Right kidney (tissue), 9 donors: Measurements from ENCODE around the gene SQOR.

Source experiments
- DNase-seq: peaks from one replicate; pipeline ENCODE4 v3.0.0-alpha.2; 2016
- long read RNA-seq, 8 donors: transcript quantifications; one replicate each; lab custom pipeline, GENCODE V29; 2026

The SQOR gene
- long read RNA-seq, donor 1, transcript SQOR-201 (10 exons, 2,003 nt) = major isoform, 5 of 18 reads
- long read RNA-seq, donor 1, partial matches to known transcripts = 13 of 18 reads
- long read RNA-seq, donor 1, other reads (novel, unspliced or antisense) = 0 of 18 reads
- long read RNA-seq, donor 2, partial matches to known transcripts = 0 of 1 reads
- long read RNA-seq, donor 2, other reads (novel, unspliced or antisense) = 0 of 1 reads
- long read RNA-seq, donor 3, transcript SQOR-201 (10 exons, 2,003 nt) = major isoform, 5 of 5 reads
- long read RNA-seq, donor 3, partial matches to known transcripts = 0 of 5 reads
- long read RNA-seq, donor 3, other reads (novel, unspliced or antisense) = 0 of 5 reads
- long read RNA-seq, donor 4, partial matches to known transcripts = 6 of 11 reads
- long read RNA-seq, donor 4, other reads (novel, unspliced or antisense) = 0 of 11 reads
- long read RNA-seq, donor 5, transcript SQOR-201 (10 exons, 2,003 nt) = major isoform, 10 of 10 reads
- long read RNA-seq, donor 5, partial matches to known transcripts = 0 of 10 reads
- long read RNA-seq, donor 5, other reads (novel, unspliced or antisense) = 0 of 10 reads
- long read RNA-seq, donor 6, partial matches to known transcripts = 9 of 13 reads
- long read RNA-seq, donor 6, other reads (novel, unspliced or antisense) = 0 of 13 reads
- long read RNA-seq, donor 7 = 0 reads
- long read RNA-seq, donor 8, transcript SQOR-201 (10 exons, 2,003 nt) = major isoform, 10 of 17 reads
- long read RNA-seq, donor 8, partial matches to known transcripts = 7 of 17 reads
- long read RNA-seq, donor 8, other reads (novel, unspliced or antisense) = 0 of 17 reads

DNA sequence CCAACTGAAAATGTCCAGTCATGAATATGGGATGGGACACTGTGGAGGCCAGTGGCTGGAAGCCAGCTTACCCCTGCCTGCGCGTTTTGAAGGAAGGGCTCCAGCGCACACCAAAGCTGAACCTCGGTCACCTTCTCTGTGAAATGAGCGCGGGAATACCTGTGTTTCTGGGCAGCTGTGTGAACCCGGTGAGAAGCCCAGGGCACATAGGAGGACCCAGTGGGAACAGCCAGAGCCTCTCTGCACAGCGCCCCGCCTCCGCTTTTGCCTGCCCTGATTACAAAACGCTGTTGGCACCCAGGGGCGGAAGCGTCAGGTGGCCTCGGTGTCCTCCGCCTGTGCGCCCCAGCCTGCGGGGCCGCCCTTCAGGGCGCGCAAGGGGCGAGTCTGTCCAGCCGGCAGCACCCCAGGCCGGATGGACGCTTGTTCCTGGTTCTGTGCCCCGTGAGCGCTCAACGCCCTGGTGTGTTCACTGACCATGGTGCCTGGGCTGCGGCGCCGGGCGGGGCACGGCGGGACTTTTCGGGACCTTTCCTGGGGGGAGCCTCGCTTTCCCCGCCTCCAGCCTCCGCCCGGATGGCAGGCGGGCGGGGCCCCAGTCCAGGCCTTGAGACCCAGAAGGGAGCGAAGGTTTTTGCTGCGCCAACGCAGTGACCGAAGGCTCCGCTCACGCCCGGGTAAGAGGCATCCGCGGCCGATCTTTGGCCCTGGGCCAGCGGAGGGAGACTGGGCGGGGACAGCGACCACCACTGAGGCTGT lies at the start of gene SQOR:
SQOR (plus strand) TSS at position 598 of the 759 bp plus-strand sequence. CDS start 23,895 bp downstream, outside the sequence.
- peak; percentile 89 for DNase-seq

DNA sequence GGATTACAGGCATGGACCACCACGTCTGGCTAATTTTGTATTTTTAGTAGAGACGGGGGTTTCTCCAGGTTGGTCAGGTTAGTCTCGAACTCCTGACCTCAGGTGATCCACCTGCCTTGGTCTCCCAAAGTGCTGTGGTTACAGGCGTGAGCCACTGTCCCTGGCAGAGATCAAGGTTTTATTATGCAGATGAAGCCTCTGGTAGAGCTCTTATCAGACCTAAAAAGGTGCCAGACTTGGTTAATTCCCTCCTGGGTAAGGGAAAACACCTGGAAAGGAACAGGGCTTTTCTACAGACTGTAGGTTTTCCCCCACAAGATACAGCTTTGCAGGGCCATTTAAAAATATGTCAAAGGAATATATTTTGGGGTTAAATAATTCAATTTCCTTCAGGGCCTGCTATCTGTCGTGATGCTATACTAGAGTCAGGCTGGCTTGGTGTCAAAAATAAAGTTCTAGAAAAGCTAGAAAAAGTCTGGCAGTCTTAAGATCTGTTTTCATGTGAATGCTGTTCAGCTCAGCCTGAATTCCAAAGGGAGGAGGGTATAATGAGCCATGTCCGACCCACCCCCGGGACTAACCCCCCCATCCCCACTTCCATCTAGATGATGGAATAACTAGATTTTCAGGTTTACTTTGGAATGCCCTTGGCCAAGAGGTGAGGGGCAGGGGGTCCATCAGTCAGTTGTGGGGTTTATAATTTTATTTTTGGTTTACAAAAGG lies 49.6 kb upstream of the SQOR start:
- peak; percentile 6 for DNase-seq

DNA sequence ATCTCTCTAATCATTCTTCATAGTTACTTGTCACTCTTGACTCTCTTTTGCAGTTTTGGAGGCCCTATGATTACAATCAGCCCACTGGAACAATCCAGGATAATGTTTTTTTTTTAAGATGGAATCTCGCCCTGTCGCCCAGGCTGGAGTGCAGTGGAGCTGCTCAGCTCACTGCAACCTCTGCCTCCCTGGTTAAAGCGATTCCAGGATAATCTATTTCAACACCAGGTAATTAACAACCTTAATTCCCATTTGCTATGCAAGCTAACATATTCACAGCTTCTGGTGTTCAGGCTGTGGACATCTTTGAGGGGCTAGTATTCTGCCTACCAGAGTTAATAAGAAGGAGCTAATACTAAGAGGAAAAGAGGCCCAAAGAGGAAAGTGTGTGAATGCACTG lies 48.7 kb upstream of the SQOR start:
- DNase-seq = no peak

- no peak for DNase-seq
Observed at GRCh38 chr15:45586601-45587094, 48.2 kb upstream of the SQOR start.

GRCh38 chr15:45587095-45587862 lies 47.5 kb upstream of the SQOR start, which contains the start of gene BLOC1S6:
Gene BLOC1S6 (plus strand): TSS chr15:45587379. CDS start chr15:45587444, 65 bp downstream.
- peak; percentile 99 for DNase-seq

- DNase-seq = no peak
Observed at GRCh38 chr15:45587863-45588170, 47.0 kb upstream of the SQOR start.

DNA sequence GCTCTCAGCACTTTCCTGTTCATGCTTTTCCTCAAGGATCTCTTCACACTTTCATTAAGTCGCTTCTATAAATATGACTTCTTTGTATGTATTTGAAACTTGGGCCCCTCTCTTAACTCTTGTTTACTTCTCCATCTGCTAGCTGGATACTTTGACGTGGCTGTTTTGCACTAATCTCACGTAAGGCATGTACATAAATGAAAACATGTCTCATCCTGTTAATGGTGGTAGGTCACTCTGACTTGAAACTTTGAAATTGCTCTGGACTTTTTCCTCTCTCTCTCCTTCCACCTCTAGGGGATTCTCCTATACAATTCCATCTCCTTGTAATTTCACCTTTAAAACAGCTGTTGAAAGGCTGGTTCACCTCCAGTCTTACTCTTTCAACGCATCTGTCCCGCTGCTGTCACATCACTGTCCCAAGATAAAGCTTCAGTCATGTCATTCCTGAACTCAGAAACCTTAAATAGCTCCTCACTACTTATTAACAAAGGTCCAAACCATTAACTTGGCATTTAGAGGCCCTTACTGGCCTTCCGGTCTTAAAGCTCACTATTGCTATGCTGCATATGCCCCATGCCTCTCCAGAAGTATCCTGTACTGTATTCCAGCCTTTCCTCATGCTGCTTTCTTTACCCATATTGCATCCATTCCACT lies 46.5 kb upstream of the SQOR start:
- DNase-seq = peak; percentile 19

DNA sequence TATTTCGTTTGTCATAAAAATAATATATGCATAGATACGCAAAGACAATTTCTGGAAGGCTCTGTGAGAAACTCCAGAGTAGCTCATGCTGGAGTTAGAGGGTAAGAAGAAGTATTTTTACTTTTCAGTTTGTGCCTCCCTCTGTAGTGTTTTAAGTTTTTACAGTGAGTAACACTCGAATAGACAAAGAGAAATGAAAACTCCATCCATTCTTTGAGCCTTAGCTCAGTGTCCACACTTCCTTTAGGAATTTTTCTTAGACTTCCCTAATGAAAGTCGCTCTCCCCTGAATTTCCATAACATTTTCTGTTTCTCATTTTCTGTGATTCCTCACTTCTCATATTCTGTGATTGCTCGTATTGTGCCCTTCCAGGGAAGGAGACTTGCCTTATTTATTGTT lies 45.6 kb upstream of the SQOR start:
- no peak for DNase-seq

DNA sequence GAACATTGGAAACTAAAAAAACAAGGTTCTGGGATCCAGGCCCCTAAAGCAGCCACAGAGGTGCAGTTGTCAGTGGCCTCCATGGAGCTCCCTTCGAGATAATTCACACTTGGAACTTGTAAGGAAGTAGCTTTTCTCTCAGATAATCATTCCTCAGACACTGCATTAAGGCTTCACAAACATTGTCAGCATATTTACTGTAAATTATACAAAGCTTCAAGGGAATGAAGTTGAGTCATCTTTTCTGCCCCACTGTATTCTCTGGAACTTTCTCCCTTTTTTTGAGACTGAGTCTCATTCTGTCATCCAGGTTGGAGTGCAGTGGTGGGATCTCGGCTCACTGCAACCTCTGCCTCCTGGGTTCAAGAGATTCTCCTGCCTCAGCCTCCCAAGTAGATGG lies 40.5 kb upstream of the SQOR start:
- DNase-seq = no peak

DNA sequence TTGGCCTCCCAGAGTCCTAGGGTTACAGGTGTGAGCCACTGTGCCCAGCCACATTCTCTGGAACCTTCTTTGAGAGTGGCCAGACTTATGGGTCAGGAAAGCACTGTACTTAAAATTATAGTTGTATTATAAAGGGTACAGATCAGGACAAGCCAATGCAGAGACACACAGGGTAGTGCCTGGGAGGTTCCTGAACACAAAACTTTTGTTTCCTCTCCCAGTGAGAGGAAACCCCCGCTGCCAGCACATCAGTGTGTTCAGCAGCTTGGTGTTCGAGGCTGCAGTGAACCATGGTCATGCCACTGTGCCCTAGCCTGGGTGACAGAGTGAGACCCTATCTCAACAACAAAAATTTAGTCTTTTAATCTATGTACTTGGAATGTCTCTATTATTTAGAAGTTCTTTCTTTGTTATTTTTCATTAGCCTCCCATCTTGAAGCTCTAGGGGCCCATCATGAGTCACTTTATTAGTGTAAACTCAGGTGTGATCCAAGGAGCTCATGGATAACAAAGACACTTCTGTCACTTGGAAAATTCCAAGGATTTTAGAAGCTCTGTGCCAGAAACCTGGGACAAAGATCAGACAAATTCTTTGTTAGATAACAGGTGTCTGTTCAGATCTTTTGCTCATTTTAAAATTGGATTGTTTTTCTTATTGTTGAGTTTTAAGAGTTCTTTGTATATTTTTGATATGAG lies 39.8 kb upstream of the SQOR start:
- no peak for DNase-seq

GRCh38 chr15:45603881-45604280 lies 30.9 kb upstream of the SQOR start:
- no peak for DNase-seq

DNA sequence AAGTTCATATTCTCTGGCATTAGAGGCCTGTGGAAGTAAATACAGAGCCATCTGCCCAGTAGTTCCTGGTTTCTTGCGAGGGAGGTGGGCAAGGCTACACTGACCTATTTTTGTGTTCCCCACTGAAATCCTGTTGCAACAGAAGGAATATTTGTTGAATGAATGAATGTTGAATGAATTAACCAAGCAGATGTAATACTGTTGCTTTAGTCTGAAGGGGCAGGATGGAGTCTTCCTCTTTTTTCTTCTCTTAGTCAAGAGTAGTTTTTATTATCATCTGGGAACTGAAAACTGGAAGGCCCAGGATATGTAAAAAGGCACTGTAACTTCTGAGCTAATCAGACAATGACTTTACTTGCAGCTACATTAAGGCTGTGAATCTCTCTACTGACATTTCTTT lies 30.5 kb upstream of the SQOR start:
- DNase-seq = no peak

GRCh38 chr15:45606413-45606812 lies 28.4 kb upstream of the SQOR start:
- no peak for DNase-seq

GRCh38 chr15:45606841-45607240 lies 28.0 kb upstream of the SQOR start:
- DNase-seq = no peak

DNA sequence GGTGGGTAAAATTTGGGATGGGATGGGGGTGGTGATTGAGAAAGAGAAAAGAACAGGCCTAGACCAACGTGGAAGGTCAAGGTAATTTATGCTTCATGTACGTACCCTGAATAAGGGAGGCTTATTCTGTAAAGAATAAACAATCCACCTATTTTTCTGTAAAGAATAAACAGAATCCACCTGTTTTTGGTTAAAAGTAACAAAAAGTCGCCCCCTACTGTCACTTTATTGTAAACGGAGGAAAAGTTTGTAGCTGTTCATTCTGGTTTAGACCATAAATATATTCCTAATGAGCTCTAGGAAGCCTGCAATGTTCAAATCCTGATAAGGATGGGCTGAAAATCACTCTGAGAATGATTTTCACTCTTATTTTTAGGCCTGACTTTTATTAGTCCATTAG lies 23.5 kb upstream of the SQOR start:
- DNase-seq = no peak

- no peak for DNase-seq
Observed at GRCh38 chr15:45612790-45613415, 21.9 kb upstream of the SQOR start.

- DNase-seq = no peak
Observed at GRCh38 chr15:45616901-45617323, 17.9 kb upstream of the SQOR start.

DNA sequence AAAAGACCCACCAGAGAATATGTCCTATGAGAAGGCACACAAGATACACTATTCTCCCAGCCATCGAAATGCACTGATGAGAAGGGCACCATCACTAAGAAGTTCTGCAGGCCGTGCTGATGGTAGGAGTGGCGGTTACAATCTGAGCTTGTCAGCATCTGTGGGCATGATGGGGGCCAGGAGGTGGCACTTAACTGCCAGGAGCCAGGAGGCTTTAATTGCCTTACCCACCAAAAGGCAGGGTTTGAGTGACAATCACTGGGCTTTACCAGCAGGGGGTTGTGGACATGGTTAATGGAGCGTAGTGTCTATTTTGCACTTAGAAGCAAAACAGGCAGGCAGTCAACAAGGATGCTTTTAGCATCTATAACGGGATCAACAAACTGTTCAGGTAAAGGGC lies 16.0 kb upstream of the SQOR start:
- DNase-seq = no peak

- DNase-seq = no peak
Observed at GRCh38 chr15:45628136-45628535, 6.7 kb upstream of the SQOR start.
